Stomach (tissue), 19 donors: ENCODE data around the gene FOS. TPM values are rescaled to one million over a fixed set of nuclear protein-coding genes. Genes with fewer than 3 reads are reported as not detected.
A peak's percentile ranks its signal among the peaks of the same experiment; 100 is the strongest.

ENCODE experiments used
- DNase-seq, 2 donors: peaks; one replicate each; pipeline versions ENCODE4 v3.0.0 to v3.0.0-alpha.2; 2013 to 2019
- H3K27ac ChIP-seq, 5 donors: fragments of 200-600 bp in 4 of 5; sonication (generic) in 4 of 5; one replicate each; pipeline ENCODE4 v1.5.1; 2013 to 2019; ENCODE audit warnings: mild to moderate bottlenecking in 1 of 5, moderate library complexity in 1 of 5
- H3K27me3 ChIP-seq, 3 donors: fragments of 200-600 bp; sonication (generic); one replicate each; pipeline ENCODE4 v1.5.1; 2017 to 2019; ENCODE audit warnings: mixed run types in 1 of 3
- H3K36me3 ChIP-seq, 4 donors: fragments of 200-600 bp; sonication (generic); 1 replicate in 3 of 4; 2 replicates in 1 of 4; pipeline ENCODE4 v1.5.1; 2016 to 2019
- H3K4me1 ChIP-seq, 4 donors: fragments of 200-600 bp; sonication (generic); one replicate each; pipeline ENCODE4 v1.5.1; 2016 to 2019
- H3K4me3 ChIP-seq, 4 donors: fragments of 200-600 bp; sonication (generic) in 3 of 4; one replicate each; pipeline ENCODE4 v1.5.1; 2016 to 2019; ENCODE audit warnings: mild to moderate bottlenecking in 1 of 4
- H3K9me3 ChIP-seq, 4 donors: fragments of 200-600 bp; sonication (generic); one replicate each; pipeline ENCODE4 v1.5.1; 2016 to 2019
- EP300 ChIP-seq: sonication (generic); formaldehyde crosslinking; IDR thresholded peaks from one replicate; pipeline ENCODE4 v1.6.1; 2017; ENCODE audit warnings: antibody characterized with exemption
- POLR2A ChIP-seq, 4 donors: fragments of 450-650 bp; IDR thresholded peaks; one replicate each; pipeline ENCODE4 v1.6.1; 2016; ENCODE audit warnings: antibody characterized with exemption in 4 of 4, control low read depth in 2 of 4, mild to moderate bottlenecking in 1 of 4, moderate library complexity in 1 of 4
- POLR2AphosphoS5 ChIP-seq, 3 donors: sonication (generic); formaldehyde crosslinking; IDR thresholded peaks; one replicate each; pipeline ENCODE4 v1.6.1; 2016; ENCODE audit warnings: antibody characterized with exemption in 3 of 3
- WGBS, 5 donors: extraction: QIAGEN DNeasy Blood & Tissue Kit in 3 of 5; methylation state at CpG; one replicate each; pipeline versions ENCODE4 v1.1.5 to v1.1.7; 2013 to 2018; 5-methylcytosine and 5-hydroxymethylcytosine counted together
- intact Hi-C: fragments of 100-400 bp; cut with DNase I; formaldehyde crosslinking; loops from one replicate; pipeline ENCODE4 v1.15.1; 2023; ENCODE audit warnings: low total_unique reads
- long read RNA-seq, 10 donors: transcript quantifications; one replicate each; lab custom pipeline, GENCODE V29; 2026
- polyA plus RNA-seq, 3 donors: library from polyadenylated mRNA; stranded (reverse); fragments of 200-250 nt; gene quantifications; one replicate each; pipeline ENCODE4 v1.2.3, GENCODE V29; 2013
- total RNA-seq, 5 donors: library from RNA; depleted of rRNA; stranded (reverse); fragments of >200 nt; gene quantifications; one replicate each; pipeline versions ENCODE4 v1.1.0 to v1.2.3, GENCODE V29; 2014 to 2016
- TF ChIP-seq, protein P1 (sequence below), 7 experiments: fragments of 450-650 bp in 4 of 7; fragments of 200-600 bp in 3 of 7; sonication (generic) in 3 of 7; IDR thresholded peaks; one replicate each; pipeline ENCODE4 v1.5.1; 2016 to 2019; ENCODE audit warnings: antibody characterized with exemption in 7 of 7, control low read depth in 2 of 7, mild to moderate bottlenecking in 1 of 7
- donor health status: healthy with polysubstance abuse.
- donor health status: Bipolar disorder and iron deficiency.
- donor health status: healthy.

FOS gene
- total RNA-seq: 1,000 to 10,000 TPM in 1 of 5 donors, 100 to 1,000 TPM in 4; 134 to 1,274 (median 649) TPM
- polyA plus RNA-seq: 10 to 100 TPM; 62.2 to 82.0 (median 77.1) TPM
- long read RNA-seq, donor 1, transcript FOS-208 (3 exons, 1,496 nt): minor isoform, 6 of 63 reads
- long read RNA-seq, donor 1, transcript FOS-206 (2 exons, 1,280 nt): minor isoform, 8 of 63 reads
- long read RNA-seq, donor 1, transcript FOS-201 (4 exons, 2,158 nt): major isoform, 38 of 63 reads
- long read RNA-seq, donor 1, partial matches to known transcripts: 8 of 63 reads
- long read RNA-seq, donor 1, other reads (novel, unspliced or antisense): 0 of 63 reads
- long read RNA-seq, donor 2, transcript FOS-206 (2 exons, 1,280 nt): minor isoform, 8 of 26 reads
- long read RNA-seq, donor 2, transcript FOS-201 (4 exons, 2,158 nt): major isoform, 12 of 26 reads
- long read RNA-seq, donor 2, partial matches to known transcripts: 0 of 26 reads
- long read RNA-seq, donor 2, other reads (novel, unspliced or antisense): 0 of 26 reads
- long read RNA-seq, donor 3, transcript FOS-208 (3 exons, 1,496 nt): minor isoform, 80 of 406 reads
- long read RNA-seq, donor 3, transcript FOS-201 (4 exons, 2,158 nt): major isoform, 218 of 406 reads
- long read RNA-seq, donor 3, transcript FOS-205 (3 exons, 629 nt): minor isoform, 23 of 406 reads
- long read RNA-seq, donor 3, transcript FOS-206 (2 exons, 1,280 nt): minor isoform, 60 of 406 reads
- long read RNA-seq, donor 3, partial matches to known transcripts: 0 of 406 reads
- long read RNA-seq, donor 3, other reads (novel, unspliced or antisense): 5 of 406 reads
- long read RNA-seq, donor 4, partial matches to known transcripts: 0 of 9 reads
- long read RNA-seq, donor 4, other reads (novel, unspliced or antisense): 0 of 9 reads
- long read RNA-seq, donor 5, transcript FOS-201 (4 exons, 2,158 nt): major isoform, 201 of 453 reads
- long read RNA-seq, donor 5, transcript FOS-206 (2 exons, 1,280 nt): minor isoform, 72 of 453 reads
- long read RNA-seq, donor 5, transcript FOS-205 (3 exons, 629 nt): minor isoform, 33 of 453 reads
- long read RNA-seq, donor 5, transcript FOS-208 (3 exons, 1,496 nt): minor isoform, 87 of 453 reads
- long read RNA-seq, donor 5, partial matches to known transcripts: 31 of 453 reads
- long read RNA-seq, donor 5, other reads (novel, unspliced or antisense): 5 of 453 reads
- long read RNA-seq, donor 6, transcript FOS-208 (3 exons, 1,496 nt): minor isoform, 85 of 457 reads
- long read RNA-seq, donor 6, transcript FOS-206 (2 exons, 1,280 nt): minor isoform, 61 of 457 reads
- long read RNA-seq, donor 6, transcript FOS-204 (2 exons, 796 nt): minor isoform, 20 of 457 reads
- long read RNA-seq, donor 6, transcript FOS-201 (4 exons, 2,158 nt): major isoform, 262 of 457 reads
- long read RNA-seq, donor 6, partial matches to known transcripts: 7 of 457 reads
- long read RNA-seq, donor 6, other reads (novel, unspliced or antisense): 5 of 457 reads
- long read RNA-seq, donor 7, transcript FOS-201 (4 exons, 2,158 nt): major isoform, 99 of 203 reads
- long read RNA-seq, donor 7, transcript FOS-205 (3 exons, 629 nt): minor isoform, 18 of 203 reads
- long read RNA-seq, donor 7, transcript FOS-208 (3 exons, 1,496 nt): minor isoform, 32 of 203 reads
- long read RNA-seq, donor 7, transcript FOS-206 (2 exons, 1,280 nt): minor isoform, 43 of 203 reads
- long read RNA-seq, donor 7, partial matches to known transcripts: 0 of 203 reads
- long read RNA-seq, donor 7, other reads (novel, unspliced or antisense): 0 of 203 reads
- long read RNA-seq, donor 8, transcript FOS-205 (3 exons, 629 nt): minor isoform, 27 of 379 reads
- long read RNA-seq, donor 8, transcript FOS-201 (4 exons, 2,158 nt): major isoform, 225 of 379 reads
- long read RNA-seq, donor 8, transcript FOS-208 (3 exons, 1,496 nt): minor isoform, 53 of 379 reads
- long read RNA-seq, donor 8, transcript FOS-206 (2 exons, 1,280 nt): minor isoform, 49 of 379 reads
- long read RNA-seq, donor 8, partial matches to known transcripts: 6 of 379 reads
- long read RNA-seq, donor 8, other reads (novel, unspliced or antisense): 5 of 379 reads
- long read RNA-seq, donor 9, transcript FOS-206 (2 exons, 1,280 nt): minor isoform, 50 of 309 reads
- long read RNA-seq, donor 9, transcript FOS-208 (3 exons, 1,496 nt): minor isoform, 59 of 309 reads
- long read RNA-seq, donor 9, transcript FOS-205 (3 exons, 629 nt): minor isoform, 34 of 309 reads
- long read RNA-seq, donor 9, transcript FOS-201 (4 exons, 2,158 nt): major isoform, 135 of 309 reads
- long read RNA-seq, donor 9, partial matches to known transcripts: 13 of 309 reads
- long read RNA-seq, donor 9, other reads (novel, unspliced or antisense): 0 of 309 reads
- long read RNA-seq, donor 10, transcript FOS-201 (4 exons, 2,158 nt): major isoform, 85 of 167 reads
- long read RNA-seq, donor 10, transcript FOS-208 (3 exons, 1,496 nt): minor isoform, 29 of 167 reads
- long read RNA-seq, donor 10, transcript FOS-206 (2 exons, 1,280 nt): minor isoform, 31 of 167 reads
- long read RNA-seq, donor 10, transcript FOS-204 (2 exons, 796 nt): minor isoform, 10 of 167 reads
- long read RNA-seq, donor 10, partial matches to known transcripts: 0 of 167 reads
- long read RNA-seq, donor 10, other reads (novel, unspliced or antisense): 5 of 167 reads

DNA sequence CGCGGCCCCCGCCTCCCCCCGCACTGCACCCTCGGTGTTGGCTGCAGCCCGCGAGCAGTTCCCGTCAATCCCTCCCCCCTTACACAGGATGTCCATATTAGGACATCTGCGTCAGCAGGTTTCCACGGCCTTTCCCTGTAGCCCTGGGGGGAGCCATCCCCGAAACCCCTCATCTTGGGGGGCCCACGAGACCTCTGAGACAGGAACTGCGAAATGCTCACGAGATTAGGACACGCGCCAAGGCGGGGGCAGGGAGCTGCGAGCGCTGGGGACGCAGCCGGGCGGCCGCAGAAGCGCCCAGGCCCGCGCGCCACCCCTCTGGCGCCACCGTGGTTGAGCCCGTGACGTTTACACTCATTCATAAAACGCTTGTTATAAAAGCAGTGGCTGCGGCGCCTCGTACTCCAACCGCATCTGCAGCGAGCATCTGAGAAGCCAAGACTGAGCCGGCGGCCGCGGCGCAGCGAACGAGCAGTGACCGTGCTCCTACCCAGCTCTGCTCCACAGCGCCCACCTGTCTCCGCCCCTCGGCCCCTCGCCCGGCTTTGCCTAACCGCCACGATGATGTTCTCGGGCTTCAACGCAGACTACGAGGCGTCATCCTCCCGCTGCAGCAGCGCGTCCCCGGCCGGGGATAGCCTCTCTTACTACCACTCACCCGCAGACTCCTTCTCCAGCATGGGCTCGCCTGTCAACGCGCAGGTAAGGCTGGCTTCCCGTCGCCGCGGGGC is at the start of gene FOS:
Gene FOS, plus strand, starts transcription at position 407 of the 731 bp plus-strand sequence. Its CDS starts 155 bp downstream, at position 562.
- H3K4me3 ChIP-seq: peak within 1 kb of the TSS; percentile 65 to 93 (median 72)
- WGBS, 5 donors: 0 to 1% (median 0%) methylated on average over 35 to 69 of the region's 69 CpGs

DNA sequence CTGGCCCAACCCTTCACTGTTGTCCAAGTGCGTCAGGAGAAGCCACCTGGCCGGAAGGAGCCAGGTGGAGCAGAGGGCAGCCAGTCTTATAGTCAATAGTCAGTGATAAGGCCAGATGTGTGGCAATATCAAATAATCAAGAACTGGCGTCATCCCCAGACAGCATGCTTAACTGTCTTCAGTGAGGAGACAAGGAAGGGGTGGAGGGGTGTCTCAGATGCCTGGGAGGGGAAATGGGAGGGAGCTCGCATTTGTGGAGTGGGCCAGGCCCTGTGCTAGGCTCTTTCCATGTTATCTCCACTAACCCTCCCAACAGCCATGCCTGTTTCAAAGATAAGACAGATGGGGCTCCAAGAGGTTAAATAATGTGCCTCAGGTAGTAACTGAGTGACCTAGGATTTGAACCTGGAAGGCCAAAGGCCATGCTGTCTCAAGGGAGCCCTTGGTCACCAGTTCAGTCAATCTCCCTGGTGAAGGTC is 48.9 kb upstream of the FOS start:
- H3K9me3 ChIP-seq: no peaks in the 10 kb centered on the region
- TF ChIP-seq EP300 (no peak), POLR2AphosphoS5 (IDR thresholded peaks at IDR 0.05) (peak in 2 of 3 donors; percentile 74 to 80)
- no peaks in the 10 kb centered on the region for H3K36me3 ChIP-seq
- intact Hi-C loops: no loop called here
- H3K4me3 ChIP-seq: no peak overlapping the region
- 41 to 70% (median 62%) methylated on average over 4 of the region's 4 CpGs for WGBS, 5 donors
- no peaks in the 10 kb centered on the region for H3K27me3 ChIP-seq
- peak; percentile 67 to 87 for DNase-seq
- H3K4me1 ChIP-seq: peaks cover 16 to 49% (median 29%) of the 10 kb centered on the region in 4 donors
- H3K27ac ChIP-seq: peak overlapping the region; percentile 56 to 84 (median 77)

More for the DNA sequence above, at the start of gene FOS:
- peak; percentile 93 to 98 for DNase-seq
- Histone ChIP-seq H3K4me1 (peaks cover 29 to 68% (median 57%) of the 10 kb centered on the region in 4 donors), H3K36me3 (peaks cover 12 to 24% (median 20%) of the 10 kb centered on the region in 4 donors), H3K27ac (peak within 1 kb of the TSS; percentile 85 to 97 (median 97)), H3K27me3 (no peaks in the 10 kb centered on the region), H3K9me3 (no peaks in the 10 kb centered on the region)
- intact Hi-C loops: no loop called here
- TF ChIP-seq EP300: peak; percentile 65
- TF ChIP-seq, protein P1, sequence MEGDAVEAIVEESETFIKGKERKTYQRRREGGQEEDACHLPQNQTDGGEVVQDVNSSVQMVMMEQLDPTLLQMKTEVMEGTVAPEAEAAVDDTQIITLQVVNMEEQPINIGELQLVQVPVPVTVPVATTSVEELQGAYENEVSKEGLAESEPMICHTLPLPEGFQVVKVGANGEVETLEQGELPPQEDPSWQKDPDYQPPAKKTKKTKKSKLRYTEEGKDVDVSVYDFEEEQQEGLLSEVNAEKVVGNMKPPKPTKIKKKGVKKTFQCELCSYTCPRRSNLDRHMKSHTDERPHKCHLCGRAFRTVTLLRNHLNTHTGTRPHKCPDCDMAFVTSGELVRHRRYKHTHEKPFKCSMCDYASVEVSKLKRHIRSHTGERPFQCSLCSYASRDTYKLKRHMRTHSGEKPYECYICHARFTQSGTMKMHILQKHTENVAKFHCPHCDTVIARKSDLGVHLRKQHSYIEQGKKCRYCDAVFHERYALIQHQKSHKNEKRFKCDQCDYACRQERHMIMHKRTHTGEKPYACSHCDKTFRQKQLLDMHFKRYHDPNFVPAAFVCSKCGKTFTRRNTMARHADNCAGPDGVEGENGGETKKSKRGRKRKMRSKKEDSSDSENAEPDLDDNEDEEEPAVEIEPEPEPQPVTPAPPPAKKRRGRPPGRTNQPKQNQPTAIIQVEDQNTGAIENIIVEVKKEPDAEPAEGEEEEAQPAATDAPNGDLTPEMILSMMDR (IDR thresholded peaks at IDR 0.05): no peak
- TF ChIP-seq POLR2AphosphoS5 (IDR thresholded peaks at IDR 0.05): peak; percentile 97 to 100 (median 100)
- peak in 2 of 4 donors; percentile 92 to 98 for TF ChIP-seq POLR2A (IDR thresholded peaks at IDR 0.05)

DNA sequence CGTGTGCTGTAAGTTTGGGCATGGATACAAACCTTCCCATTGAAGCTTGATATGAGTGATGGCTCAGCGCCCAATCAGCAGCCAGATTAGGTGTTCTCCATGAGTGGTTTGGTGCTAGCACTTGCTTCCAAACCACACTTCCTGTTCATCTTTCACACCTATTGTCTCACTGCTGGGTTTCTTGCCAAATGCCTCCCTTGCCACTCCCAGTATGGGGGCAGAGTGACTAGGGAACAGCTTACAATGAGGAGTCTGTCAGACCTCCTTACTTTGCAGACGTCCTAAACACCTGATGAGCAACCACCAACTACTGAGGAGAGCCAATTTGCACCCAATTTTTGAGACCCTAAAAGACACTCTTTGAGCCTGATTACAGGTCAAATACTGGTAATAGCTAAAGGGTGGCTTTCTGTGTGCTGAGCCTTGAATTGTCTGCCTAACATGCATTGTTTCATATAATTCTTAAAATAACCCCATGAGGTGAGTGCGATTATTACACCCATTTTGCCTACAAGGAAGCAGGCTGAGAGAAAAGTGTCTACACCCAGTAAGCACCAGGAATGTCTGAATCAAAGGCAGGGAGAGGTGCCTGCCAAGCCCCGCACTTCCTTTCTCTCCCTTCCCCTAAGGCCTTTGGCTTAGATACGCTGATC is 48.4 kb upstream of the FOS start:
- Histone ChIP-seq H3K27ac (peak overlapping the region; percentile 56 to 84 (median 77)), H3K4me3 (no peak overlapping the region), H3K36me3 (no peaks in the 10 kb centered on the region), H3K4me1 (peaks cover 16 to 49% (median 29%) of the 10 kb centered on the region in 4 donors), H3K9me3 (no peaks in the 10 kb centered on the region), H3K27me3 (no peaks in the 10 kb centered on the region)
- peak; percentile 74 to 88 for DNase-seq
- 32 to 53% (median 49%) methylated on average over 6 of the region's 6 CpGs for WGBS, 5 donors
- TF ChIP-seq POLR2AphosphoS5 (IDR thresholded peaks at IDR 0.05) (peak in 2 of 3 donors; percentile 53 to 70), POLR2A (IDR thresholded peaks at IDR 0.05) (no peak)
- TF ChIP-seq, protein P1 (IDR thresholded peaks at IDR 0.05): peak in 3 of 7 experiments; percentile 14 to 34 (median 16)
- intact Hi-C loops: no loop called here
